GM18867 (cell line): ENCODE measurements around the gene VCPKMT.

Experiments
- ATAC-seq: cut with Tn5 transposase; IDR thresholded peaks from one replicate; pipeline ENCODE4 v1.9.1; 2021; ENCODE audit warnings: mild to moderate bottlenecking, moderate library complexity; ENCODE audit not compliant: unreplicated experiment

VCPKMT gene

GRCh38 chr14:50116181-50116956 lies at the start of gene VCPKMT:
TSS of gene VCPKMT (minus strand) at chr14:50116572. CDS start at chr14:50116552, 20 bp downstream.
- peak; percentile 93 for ATAC-seq

- ATAC-seq = no peak
These were observed 39.7 kb upstream of the VCPKMT start for GRCh38 chr14:50156111-50156510.

- no peak for ATAC-seq
These were observed 32.4 kb upstream of the VCPKMT start for GRCh38 chr14:50148799-50149198.

GRCh38 chr14:50139192-50139591 lies 22.8 kb upstream of the VCPKMT start:
- ATAC-seq = no peak

GRCh38 chr14:50127802-50128201 lies 11.4 kb upstream of the VCPKMT start:
- ATAC-seq = no peak

GRCh38 chr14:50123062-50123461 lies 6.7 kb upstream of the VCPKMT start:
- ATAC-seq = no peak

GRCh38 chr14:50122291-50122690 lies 5.9 kb upstream of the VCPKMT start:
- ATAC-seq = no peak

- ATAC-seq = no peak
These were observed 5.1 kb upstream of the VCPKMT start for GRCh38 chr14:50121486-50121885.

GRCh38 chr14:50117456-50117855 lies 1.1 kb upstream of the VCPKMT start:
- no peak for ATAC-seq

GRCh38 chr14:50116966-50117365 lies 594 bp upstream of the VCPKMT start:
- ATAC-seq = no peak

GRCh38 chr14:50113381-50114035 lies 2.9 kb downstream of the VCPKMT start:
- ATAC-seq = peak; percentile 30

- ATAC-seq = no peak
These were observed 5.9 kb downstream of the VCPKMT start for GRCh38 chr14:50110323-50111037.

- no peak for ATAC-seq
These were observed 7.0 kb downstream of the VCPKMT start for GRCh38 chr14:50109342-50109741.

GRCh38 chr14:50107850-50108249 lies 8.5 kb downstream of the VCPKMT start:
- ATAC-seq = no peak

GRCh38 chr14:50106178-50106577 lies 10.2 kb downstream of the VCPKMT start:
- no peak for ATAC-seq

- ATAC-seq = no peak
These were observed 12.8 kb downstream of the VCPKMT start for GRCh38 chr14:50103558-50103957.

GRCh38 chr14:50101417-50101816 lies 15.0 kb downstream of the VCPKMT start:
- no peak for ATAC-seq

- ATAC-seq = no peak
These were observed 15.6 kb downstream of the VCPKMT start for GRCh38 chr14:50100805-50101204.

GRCh38 chr14:50099335-50099734 lies 17.0 kb downstream of the VCPKMT start:
- ATAC-seq = no peak

GRCh38 chr14:50095895-50096294 lies 20.5 kb downstream of the VCPKMT start:
- ATAC-seq = no peak

- ATAC-seq = no peak
These were observed 22.2 kb downstream of the VCPKMT start for GRCh38 chr14:50094056-50094755.
